Endothelial cell of umbilical vein (primary cell): Measurements from ENCODE around the gene ERVK3-1. TPM values are rescaled to one million over a fixed set of nuclear protein-coding genes. Genes with fewer than 3 reads are reported as not detected.

Source experiments
- BruUV-seq: library from RNA; stranded (reverse); fragments of 400-500 nt; replicated peaks from 2 replicates; lab custom pipeline; 2021; lab: Mats Ljungman, UMichigan
- CTCF ChIA-PET: fragments of 300-600, 350-600 bp; sonication (Branson Sonifier 250); formaldehyde crosslinking; loops from one replicate; lab custom pipeline; 2021; ENCODE audit warnings: antibody characterized with exemption, inconsistent platforms; lab: Charles Lee
- POLR2A ChIA-PET: fragments of 300-600, 350-600 bp; sonication (Branson Sonifier 250); formaldehyde crosslinking; loops from one replicate; lab custom pipeline; 2021; ENCODE audit warnings: antibody characterized with exemption, inconsistent platforms; lab: Charles Lee
- DNase-seq: peaks from one replicate; pipeline ENCODE4 v3.0.0-alpha.2; 2011; ENCODE audit warnings: low read depth, low spot score
- FAIRE-seq: peaks from 2 replicates; lab custom pipeline; 2011; peaks lifted over from hg19 to GRCh38; lab: Jason Lieb, UNC
- H2AFZ ChIP-seq: 2 replicates; pipeline ENCODE4 v1.6.0; 2012; ENCODE audit warnings: low read depth, low read length, control low read depth, inconsistent platforms
- H3K27ac ChIP-seq: 2 replicates; pipeline ENCODE4 v1.5.1; 2011; ENCODE audit warnings: low read depth, mild to moderate bottlenecking, control low read depth, low read length, moderate library complexity; ENCODE audit not compliant: insufficient read depth
- H3K27me3 ChIP-seq, 2 experiments: 2 replicates each; pipeline versions ENCODE4 v1.6.0 to v1.6.1; 2011; ENCODE audit warnings: low read length in 2 of 2, mixed read lengths in 1 of 2; ENCODE audit not compliant: control insufficient read depth in 2 of 2, insufficient read depth in 2 of 2
- H3K36me3 ChIP-seq, 2 experiments: 2 replicates in 1 of 2; 3 replicates in 1 of 2; pipeline ENCODE4 v1.5.1; 2011; ENCODE audit warnings: low read length in 2 of 2, mild to moderate bottlenecking in 1 of 2, moderate library complexity in 1 of 2; ENCODE audit not compliant: control insufficient read depth in 2 of 2, insufficient read depth in 2 of 2; ENCODE audit errors: extremely low read depth in 1 of 2
- H3K4me1 ChIP-seq: 3 replicates; pipeline ENCODE4 v1.5.1; 2011; ENCODE audit warnings: mild to moderate bottlenecking, low read length; ENCODE audit not compliant: control insufficient read depth, insufficient read depth; ENCODE audit errors: extremely low read depth
- H3K4me2 ChIP-seq: 2 replicates; pipeline ENCODE4 v1.6.1; 2011; ENCODE audit warnings: low read length, control low read depth, mixed read lengths; ENCODE audit not compliant: insufficient read depth
- H3K4me3 ChIP-seq, 3 experiments: fragments of 200-600 bp in 1 of 3; sonication (generic), shearing (Covaris generic) in 1 of 3; replicated peaks in 1 of 3; 2 replicates each; pipeline ENCODE4 v1.5.1; 2011 to 2016; ENCODE audit warnings: control low read depth in 3 of 3, low read length in 3 of 3, mild to moderate bottlenecking in 2 of 3, inconsistent platforms in 1 of 3, low read depth in 1 of 3, moderate library complexity in 1 of 3; ENCODE audit not compliant: insufficient read depth in 1 of 3
- H3K79me2 ChIP-seq: 2 replicates; pipeline ENCODE4 v1.6.0; 2012; ENCODE audit warnings: low read length, inconsistent platforms; ENCODE audit not compliant: control insufficient read depth, insufficient read depth
- H3K9ac ChIP-seq: replicated peaks from 2 replicates; pipeline ENCODE3; 2011; ENCODE audit warnings: low read length, control low read depth; ENCODE audit not compliant: insufficient read depth; ENCODE audit errors: extremely low read depth
- H3K9me1 ChIP-seq: replicated peaks from 3 replicates; pipeline ENCODE4 v1.6.0; 2011; ENCODE audit warnings: mild to moderate bottlenecking, low read length; ENCODE audit not compliant: control insufficient read depth, insufficient read depth; ENCODE audit errors: extremely low read depth
- H3K9me3 ChIP-seq: replicated peaks from 2 replicates; pipeline ENCODE4 v1.5.1; 2012; ENCODE audit warnings: low read length, inconsistent platforms; ENCODE audit not compliant: control insufficient read depth, insufficient read depth
- H4K20me1 ChIP-seq: replicated peaks from 2 replicates; pipeline ENCODE3; 2011; ENCODE audit warnings: mild to moderate bottlenecking, low read length; ENCODE audit not compliant: control insufficient read depth, insufficient read depth; ENCODE audit errors: extremely low read depth
- EZH2 ChIP-seq: IDR thresholded peaks from 2 replicates; pipeline ENCODE4 v1.6.1; 2012; ENCODE audit warnings: borderline replicate concordance, low read depth, mild to moderate bottlenecking, moderate library complexity, low read length, inconsistent platforms; ENCODE audit not compliant: severe bottlenecking
- FOS ChIP-seq: IDR thresholded peaks from 2 replicates; pipeline ENCODE4 v1.6.1; 2011; ENCODE audit warnings: mild to moderate bottlenecking, low read length, moderate library complexity, borderline replicate concordance; ENCODE audit not compliant: insufficient read depth
- GATA2 ChIP-seq: IDR thresholded peaks from 2 replicates; pipeline ENCODE4 v1.7.0; 2011; ENCODE audit warnings: low read depth, mild to moderate bottlenecking, moderate library complexity, mixed read lengths, low read length; ENCODE audit not compliant: insufficient read length, insufficient read depth
- JUN ChIP-seq: IDR thresholded peaks from 2 replicates; pipeline ENCODE4 v1.6.1; 2011; ENCODE audit warnings: borderline replicate concordance, low read depth; ENCODE audit not compliant: insufficient read length, insufficient read depth
- MAX ChIP-seq: IDR thresholded peaks from 2 replicates; pipeline ENCODE4 v1.6.1; 2011; ENCODE audit not compliant: insufficient read depth, insufficient read length
- MYC ChIP-seq: IDR thresholded peaks from one replicate; pipeline ENCODE4 v1.6.1; 2011; ENCODE audit warnings: mild to moderate bottlenecking, low read depth, low read length
- POLR2A ChIP-seq: IDR thresholded peaks from 2 replicates; pipeline ENCODE4 v1.6.1; 2012; ENCODE audit warnings: low read depth, mild to moderate bottlenecking, control low read depth, low read length
- POLR2AphosphoS5 ChIP-seq: IDR thresholded peaks from 2 replicates; pipeline ENCODE4 v1.6.1; 2012; ENCODE audit warnings: low read depth, mild to moderate bottlenecking, control low read depth, low read length, moderate library complexity; ENCODE audit not compliant: insufficient read depth
- dilution Hi-C: fragments of 300-500 bp; cut with MboI; formaldehyde crosslinking; loops from one replicate; pipeline ENCODE4 v1.15.0; 2019; ENCODE audit warnings: low sequenced_read_pairs; ENCODE audit not compliant: extremely low pct_ligation_motif_present
- intact Hi-C: fragments of 100-400 bp; cut with micrococcal nuclease; formaldehyde crosslinking; loops from one replicate; pipeline ENCODE4 v1.10.0; 2022
- polyA plus RNA-seq, 4 experiments: library from polyadenylated mRNA; depleted of rRNA in 3 of 4; stranded (reverse) in 3 of 4; unstranded in 1 of 4; fragments of >200 nt; gene quantifications; 2 replicates each; pipeline versions ENCODE4 v1.2.1 to v1.2.3, GENCODE V29; 2011 to 2012; ENCODE audit warnings: missing spikeins in 1 of 4
- total RNA-seq: library from RNA; stranded (reverse); gene quantifications from 2 replicates; pipeline ENCODE4 v1.2.3, GENCODE V29; 2021

The ERVK3-1 gene
- total and polyA plus RNA-seq, 2 donors (not counting 3 experiments of a cell fraction or from before 2014, with no cell fraction given) = 25.8 to 29.3 TPM

GRCh38 chr19:58352760-58353671 lies 47.8 kb downstream of the ERVK3-1 start, which contains the start of gene A1BG:
A1BG (minus strand) TSS chr19:58353492; CDS start chr19:58353437, 55 bp downstream.
- Histone ChIP-seq H3K4me3 (no peak within 1 kb of the TSS), H3K4me2 (no peak within 1 kb of the TSS), H3K4me1 (peaks cover 10% of the 10 kb centered on the region), H3K9me3 (no peaks in the 10 kb centered on the region), H3K79me2 (no peaks in the 10 kb centered on the region), H3K27ac (no peak within 1 kb of the TSS), H2AFZ (no peak within 1 kb of the TSS), H3K27me3 (peaks cover 30 to 51% of the 10 kb centered on the region in 2 experiments), H3K36me3 (no peaks in the 10 kb centered on the region), H4K20me1 (no peaks in the 10 kb centered on the region), H3K9me1 (no peaks in the 10 kb centered on the region), H3K9ac (no peak within 1 kb of the TSS)
- ChIA-PET POLR2A (no interaction called here), CTCF (no interaction called here)
- intact Hi-C loops = no loop called here
- FAIRE-seq (no peak), DNase-seq (no peak)
- no TSS peak for BruUV-seq
- dilution Hi-C loops = no loop called here
- no peak for TF ChIP-seq FOS
- no peak for TF ChIP-seq MAX
- no peak for TF ChIP-seq POLR2A
- TF ChIP-seq POLR2AphosphoS5 = no peak
- TF ChIP-seq EZH2 = no peak
- TF ChIP-seq MYC = no peak
- no peak for TF ChIP-seq GATA2
- TF ChIP-seq JUN = no peak
